ENCODE measurements around the gene ADAMTS2.

ADAMTS2 gene

DNA sequence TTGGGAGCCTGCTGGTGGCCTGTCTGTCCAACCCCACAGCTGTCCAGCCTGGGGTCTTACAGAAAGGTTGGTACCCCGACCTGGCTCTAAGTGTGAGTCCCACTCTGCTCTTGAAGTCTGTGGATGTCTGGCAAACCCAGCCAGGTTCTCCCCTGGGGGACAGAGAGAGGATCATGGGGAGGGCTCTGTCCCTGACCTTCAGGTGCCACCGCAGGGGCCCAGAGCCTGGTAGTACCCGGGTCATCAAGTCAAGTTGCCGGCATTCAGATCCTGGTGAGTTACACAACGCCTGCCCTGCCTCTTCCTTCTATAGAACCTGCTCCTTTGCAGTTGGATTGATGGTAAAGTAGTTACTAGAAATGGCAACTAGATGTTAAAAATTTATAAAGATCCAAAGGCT, 66.7 kb downstream of the ADAMTS2 start:
- no peak for DNase-seq (ENCODE audit: low read depth in 2 of 2)

DNA sequence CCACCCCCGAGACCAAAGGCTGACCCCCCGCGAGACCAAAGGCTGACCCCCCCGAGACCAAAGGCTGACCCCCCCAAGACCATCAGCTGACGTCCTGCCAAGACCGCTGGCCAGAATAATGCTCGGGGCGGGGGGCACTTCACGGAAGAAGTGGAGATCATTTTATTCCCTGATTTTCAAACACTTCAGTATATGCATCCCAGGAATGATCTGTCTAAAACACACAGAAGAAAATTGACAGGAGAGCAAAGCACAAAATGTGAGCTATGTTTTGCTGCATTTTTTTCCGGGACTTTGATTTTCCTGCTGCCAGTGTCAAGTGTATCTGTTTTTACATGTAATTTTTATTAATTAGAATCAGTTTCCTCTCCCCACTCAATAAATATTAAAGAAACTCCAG, 67.1 kb downstream of the ADAMTS2 start:
- no peak for DNase-seq (ENCODE audit: low read depth in 2 of 2)

DNA sequence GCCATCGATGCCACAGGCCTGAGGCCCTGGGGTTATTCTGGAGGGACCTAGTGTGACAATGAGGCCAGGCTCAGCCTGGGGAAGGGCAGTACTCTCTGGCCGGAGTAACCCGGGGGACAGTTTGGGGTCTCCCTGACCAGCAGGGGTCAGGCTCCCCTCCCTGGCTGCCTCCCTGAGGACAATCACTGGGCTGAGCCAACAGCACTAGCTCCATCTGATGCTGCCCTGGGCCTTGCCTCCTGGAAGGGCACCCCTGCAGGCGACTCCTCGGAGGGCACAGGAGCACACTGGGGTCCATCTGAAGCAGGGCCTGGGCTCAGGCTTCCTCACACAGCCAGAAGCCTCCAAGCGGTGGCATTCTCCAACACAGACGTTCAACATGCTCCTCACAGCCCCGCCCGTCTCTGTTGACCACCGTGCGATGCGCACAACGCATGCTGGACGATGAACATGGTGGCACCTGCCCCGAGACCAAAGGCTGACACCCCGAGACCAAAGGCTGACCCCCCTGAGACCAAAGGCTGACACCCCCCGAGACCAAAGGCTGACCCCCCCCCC, 68.3 kb downstream of the ADAMTS2 start:
- no peak for DNase-seq (ENCODE audit: low read depth in 2 of 2)

DNA sequence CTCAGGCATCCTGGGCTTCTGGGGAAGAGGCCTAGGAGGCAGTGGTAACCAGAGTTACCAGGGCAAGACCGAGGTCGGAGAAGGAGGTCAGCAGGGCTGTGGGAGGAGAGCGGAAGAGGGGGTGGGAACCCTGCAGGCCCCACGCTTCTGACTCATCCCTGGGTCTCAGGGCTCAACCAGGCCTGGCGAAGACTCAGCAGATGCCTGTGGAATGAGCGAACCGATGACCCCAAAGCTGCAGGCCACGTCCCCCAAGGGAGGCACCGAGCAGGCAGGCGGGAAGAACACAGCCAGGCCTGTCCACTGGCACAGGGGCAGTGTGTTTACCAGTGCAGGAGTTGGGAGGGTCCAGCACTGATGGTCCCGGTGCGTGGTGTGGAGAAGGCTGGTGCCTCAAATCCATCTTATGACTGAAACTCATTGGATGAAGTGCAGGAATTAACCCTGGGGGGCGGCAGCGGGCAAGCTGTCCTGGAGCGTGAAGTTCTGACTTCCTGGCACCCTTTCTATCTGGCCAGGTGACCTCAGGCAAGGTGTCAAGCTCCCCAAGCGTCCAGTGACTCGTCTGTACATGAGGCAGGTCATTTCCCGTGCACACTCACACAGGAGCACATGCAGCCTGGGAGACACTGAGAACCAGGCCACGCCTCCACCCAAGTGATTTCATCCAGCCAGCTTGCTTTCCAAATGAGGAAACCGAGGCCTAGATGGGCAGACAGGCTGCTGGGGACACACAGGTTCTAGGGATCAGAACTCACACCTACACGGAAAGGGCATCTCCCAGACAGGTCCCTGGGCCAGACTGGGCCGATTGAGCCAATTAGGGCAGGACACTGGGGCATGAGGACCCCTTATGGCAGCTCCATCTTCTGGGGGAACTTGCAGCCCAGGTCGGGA, 69.1 kb downstream of the ADAMTS2 start:
- no peak for DNase-seq (ENCODE audit: low read depth in 2 of 2)

DNA sequence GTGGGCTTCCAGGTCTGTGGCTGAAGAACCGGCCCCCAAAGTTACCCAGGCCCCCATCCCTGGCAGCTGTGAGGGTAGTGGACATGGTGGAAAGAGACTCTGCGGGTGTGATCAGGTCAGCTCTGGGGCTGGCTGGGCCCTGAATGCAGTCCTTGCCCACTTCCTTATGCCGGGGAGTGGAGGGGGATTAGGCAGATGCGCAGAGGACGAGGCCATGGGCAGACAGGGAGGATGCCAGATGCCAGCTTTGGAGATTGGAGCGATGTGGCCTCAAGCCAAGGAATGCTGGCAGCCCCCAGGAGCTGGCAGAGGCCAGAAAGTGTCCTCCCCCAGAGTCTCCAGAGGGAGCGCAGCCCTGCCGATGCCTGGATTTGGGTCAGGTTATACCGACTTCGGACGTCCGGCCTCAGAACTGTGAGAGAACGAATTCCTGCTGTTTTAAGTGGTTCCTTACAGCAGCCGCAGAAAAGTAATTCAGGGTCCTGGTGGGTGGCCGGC, 69.8 kb downstream of the ADAMTS2 start:
- DNase-seq (ENCODE audit: low read depth in 2 of 2), result no peak

DNA sequence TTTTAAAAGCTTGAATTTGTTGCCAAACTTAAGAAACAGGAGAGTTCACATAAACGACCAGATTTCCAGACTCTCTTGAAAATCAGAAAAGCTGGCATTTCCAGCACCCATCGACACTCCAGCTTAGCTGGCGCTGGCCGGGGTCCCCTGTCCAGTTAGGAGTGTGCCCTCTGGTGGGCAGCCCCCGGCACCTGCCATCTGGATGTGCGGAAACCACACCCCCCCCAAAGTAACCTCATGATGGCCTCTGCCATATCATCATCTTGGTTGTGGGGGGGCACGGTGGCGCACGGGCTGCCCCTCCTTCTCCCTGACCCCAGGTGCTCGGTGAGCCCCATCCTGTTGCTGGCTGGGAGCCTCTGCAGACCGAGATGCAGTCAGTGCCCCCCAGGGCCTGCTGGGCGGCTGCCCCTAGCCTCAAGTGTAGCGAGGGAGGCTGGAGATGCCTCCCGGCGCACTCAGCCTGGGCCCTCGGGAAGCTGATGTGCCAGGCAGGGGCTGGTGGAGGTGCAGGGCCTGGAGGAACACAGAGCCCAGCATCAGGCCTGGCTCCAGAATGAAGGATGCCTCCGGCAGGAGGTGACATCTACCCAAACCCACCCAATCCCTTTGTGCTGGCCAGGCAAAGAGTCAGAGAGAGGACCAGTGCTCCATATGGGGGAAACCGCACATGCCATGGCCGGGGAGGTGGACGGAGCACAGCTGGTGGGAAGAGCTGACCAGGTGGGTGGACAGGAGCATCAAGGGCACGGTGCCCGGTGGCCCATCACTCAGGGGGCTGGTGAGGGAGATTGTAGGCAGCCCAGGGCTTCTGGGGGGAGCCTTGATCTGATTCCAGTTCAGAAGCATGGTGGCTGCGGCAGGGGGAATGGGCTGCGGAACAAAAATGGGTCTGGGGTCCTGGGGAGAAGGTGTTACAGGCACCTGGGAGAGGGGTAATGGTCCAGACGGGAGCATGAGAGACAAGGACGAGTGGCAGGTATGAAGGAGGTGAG, 70.6 kb downstream of the ADAMTS2 start:
- DNase-seq (ENCODE audit: low read depth in 2 of 2), result no peak

DNA sequence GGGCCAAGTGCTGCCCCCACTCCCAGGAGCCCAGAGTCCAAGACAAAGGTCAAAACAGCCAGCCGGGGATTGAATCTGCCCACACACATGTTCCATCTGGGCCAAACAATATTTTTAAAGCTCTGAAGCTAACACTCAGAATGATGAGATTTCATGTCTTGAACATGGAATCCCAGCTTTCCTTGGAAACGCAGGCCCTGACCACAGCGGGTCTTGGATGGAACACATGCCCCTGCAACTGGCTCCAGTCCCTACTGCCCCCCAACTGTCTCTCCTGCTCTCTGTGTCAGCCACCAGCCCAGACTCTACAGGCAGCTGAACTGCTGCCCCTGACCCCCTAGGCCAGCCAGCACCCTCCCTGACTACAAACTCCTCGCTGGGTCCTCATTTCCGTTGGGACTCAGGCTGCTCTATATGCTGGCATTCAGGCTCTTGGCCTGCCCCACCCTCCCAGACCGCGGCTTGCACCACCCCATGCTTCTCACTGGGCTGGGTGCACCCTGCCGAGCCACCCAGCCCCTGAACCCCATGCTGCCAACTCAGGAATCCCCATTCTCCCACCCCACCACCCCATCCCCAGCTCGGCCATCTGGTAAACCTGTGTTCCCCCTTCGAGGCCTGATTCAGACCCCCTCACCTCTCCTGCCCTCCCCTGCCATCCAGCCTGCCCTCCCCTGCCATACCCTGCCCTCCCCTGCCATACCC, 71.7 kb downstream of the ADAMTS2 start:
- DNase-seq (ENCODE audit: low read depth in 2 of 2), result no peak

DNA sequence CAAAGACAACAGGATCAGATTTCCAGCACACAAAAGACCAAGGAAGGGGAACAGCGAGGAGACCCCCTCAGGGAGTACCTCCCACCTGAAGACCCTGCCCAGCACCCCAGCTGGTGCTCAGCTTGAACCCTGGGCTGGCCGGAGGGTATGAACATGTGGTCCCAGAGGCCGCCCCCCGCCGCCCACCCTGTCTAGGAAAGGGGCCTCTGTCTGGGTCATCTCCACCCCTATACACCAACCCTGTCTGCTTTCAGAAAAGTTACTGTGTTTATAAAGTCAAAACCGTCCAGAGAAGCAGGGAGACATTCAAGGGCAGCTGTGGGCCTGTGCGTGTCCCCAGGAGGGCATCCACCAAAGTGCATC, 72.2 kb downstream of the ADAMTS2 start:
- no peak for DNase-seq (ENCODE audit: low read depth in 2 of 2)

DNA sequence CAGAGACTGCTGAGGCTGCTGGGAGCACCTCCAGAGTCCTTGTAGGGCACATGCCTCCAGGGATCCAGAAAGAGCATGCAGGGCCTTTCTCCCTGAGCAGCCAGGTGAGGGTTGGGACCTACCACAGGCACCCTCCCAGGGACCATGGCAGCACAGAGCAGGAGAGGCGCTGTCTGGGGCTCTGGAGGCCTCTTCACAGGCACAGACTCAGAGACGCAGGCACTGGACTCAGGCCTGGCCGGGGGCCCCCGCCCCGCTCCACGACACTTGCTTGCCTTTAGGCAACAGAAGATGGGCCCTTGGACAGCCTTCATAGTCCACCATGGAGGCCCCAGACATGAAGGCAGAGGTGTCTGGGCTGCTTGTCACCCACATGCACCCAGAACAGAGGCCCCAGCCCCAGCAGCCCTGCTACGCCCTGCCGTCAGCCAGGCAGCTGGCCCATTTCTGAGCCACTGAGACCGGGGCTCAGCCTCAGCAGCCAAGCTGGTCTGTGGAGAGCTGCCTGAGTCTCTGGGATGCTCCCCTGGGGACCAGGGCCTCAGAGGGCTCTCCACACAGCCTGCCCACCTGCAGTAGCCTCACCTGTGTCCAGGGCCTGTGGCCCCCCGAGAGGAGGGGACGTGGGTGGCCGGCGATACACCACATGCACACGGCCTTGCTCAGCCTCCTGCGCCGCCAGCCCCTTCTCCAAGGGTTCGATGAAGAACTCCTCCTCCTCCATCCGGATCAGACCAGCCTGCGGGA, 72.8 kb downstream of the ADAMTS2 start:
- no peak for DNase-seq (ENCODE audit: low read depth in 2 of 2)

DNA sequence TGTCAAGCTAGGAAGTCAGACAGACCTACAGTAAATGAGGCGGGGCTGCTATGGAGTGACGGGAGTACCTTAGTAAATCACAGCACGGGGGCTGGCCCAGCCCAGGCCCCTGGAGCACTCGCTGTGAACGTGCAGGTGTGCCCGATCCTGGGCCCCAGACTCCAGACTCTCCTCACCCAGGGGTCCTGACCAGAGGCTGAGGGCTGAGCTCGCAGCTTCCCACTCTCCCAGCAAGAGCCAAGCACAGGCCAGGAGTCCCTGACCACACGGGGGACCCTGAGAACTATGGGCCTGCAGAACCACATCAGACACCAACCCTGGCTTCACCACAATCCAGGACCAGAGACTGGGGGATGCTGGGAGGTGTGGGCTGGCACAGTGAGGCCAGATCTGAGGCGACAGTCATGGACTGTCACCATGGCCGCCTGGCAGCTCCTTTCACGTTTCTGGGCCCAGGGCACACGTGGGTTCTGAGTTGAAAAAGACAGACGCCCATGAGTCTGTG, 73.4 kb downstream of the ADAMTS2 start:
- DNase-seq (ENCODE audit: low read depth in 2 of 2), result no peak

DNA sequence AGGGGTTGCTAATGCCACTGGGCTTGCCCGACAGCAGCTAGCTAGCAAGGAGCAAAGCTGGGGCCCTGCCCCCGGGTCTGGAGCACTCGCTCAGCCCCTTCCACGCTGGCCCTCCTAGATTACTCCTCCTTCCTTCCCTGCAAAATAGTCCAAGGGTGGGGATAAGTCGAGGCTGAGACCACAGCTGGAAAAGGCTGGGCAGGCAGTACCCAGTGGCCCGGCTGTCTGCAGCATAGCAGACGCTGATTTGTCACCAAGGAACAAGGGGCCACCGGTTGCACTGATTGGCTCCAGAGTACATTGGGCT, 73.9 kb downstream of the ADAMTS2 start:
- no peak for DNase-seq (ENCODE audit: low read depth in 2 of 2)

DNA sequence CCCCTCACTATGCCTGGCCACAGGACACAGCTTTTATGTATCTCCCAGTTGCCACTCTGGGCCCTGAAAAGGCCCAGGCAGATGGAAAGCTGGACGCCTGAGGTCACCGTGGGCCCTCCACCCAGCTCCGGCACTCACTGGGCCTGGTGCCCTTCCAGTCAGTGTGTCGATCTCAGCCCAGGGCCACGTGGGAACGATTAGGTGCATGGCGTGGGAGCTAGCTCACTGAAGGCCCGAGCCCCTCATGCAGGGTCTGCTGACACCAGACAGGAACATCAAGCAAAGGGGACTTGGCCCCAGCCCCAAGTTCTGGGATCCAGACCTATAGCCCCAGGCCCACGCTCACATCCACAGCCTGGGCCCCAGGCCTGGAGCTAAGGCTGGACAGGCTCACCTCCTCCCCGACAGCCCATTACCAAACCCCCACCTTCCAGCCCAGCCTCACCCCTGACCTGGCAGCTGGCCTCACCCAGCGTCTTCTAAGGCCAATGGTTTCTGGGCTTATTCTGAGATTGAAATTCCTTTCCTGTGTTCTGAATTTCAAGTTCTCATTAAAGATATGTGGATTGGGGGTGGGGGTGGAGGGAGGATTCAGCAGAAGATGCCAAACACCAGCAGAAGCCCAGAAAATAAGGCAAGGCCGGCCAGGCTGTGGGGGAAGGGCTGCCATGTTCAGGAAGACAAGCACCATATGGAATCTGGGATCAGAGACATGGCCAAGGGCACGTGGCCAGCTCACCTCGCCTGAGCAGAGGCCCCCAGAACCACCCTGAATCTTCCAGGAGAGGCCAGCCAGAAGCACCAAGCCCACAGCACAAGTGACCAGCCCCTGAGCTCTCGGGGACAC, 74.5 kb downstream of the ADAMTS2 start:
- DNase-seq (ENCODE audit: low read depth in 2 of 2), result no peak

DNA sequence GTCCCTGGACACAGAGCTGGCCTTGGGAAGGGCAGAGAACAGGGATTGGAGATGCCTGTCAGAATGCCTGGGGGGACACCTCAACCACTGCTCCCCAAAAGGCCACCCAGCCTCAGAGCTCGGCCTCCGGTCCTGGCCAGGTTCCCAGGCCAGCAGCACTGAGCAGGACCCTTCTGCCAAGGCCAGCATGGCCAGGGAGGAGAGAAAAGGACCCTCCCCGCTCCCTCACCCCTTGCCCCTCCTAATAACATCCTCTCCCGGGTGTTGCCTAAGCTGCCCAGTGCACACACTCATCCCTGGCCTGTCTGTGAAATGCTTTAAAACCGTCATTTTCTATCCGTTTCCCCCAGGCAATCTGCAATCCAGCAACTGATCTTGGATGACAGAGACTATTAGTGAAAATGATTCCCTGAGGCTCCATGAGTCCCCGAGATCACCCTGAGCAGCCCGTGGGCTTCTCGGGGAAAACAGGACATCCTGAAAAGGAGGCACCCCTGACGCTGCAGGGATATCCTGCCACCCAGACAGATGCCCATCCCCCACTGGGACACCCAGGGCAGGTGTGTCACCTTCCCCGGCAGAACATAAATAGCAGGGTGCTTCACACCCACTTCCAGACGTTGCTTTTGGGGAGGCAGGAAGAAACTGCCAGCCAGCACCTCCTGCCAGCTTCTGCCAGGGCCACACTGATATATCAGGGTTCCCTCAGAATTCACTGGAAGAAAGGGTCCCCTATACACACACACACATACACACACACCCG, 75.3 kb downstream of the ADAMTS2 start:
- no peak for DNase-seq (ENCODE audit: low read depth in 2 of 2)

DNA sequence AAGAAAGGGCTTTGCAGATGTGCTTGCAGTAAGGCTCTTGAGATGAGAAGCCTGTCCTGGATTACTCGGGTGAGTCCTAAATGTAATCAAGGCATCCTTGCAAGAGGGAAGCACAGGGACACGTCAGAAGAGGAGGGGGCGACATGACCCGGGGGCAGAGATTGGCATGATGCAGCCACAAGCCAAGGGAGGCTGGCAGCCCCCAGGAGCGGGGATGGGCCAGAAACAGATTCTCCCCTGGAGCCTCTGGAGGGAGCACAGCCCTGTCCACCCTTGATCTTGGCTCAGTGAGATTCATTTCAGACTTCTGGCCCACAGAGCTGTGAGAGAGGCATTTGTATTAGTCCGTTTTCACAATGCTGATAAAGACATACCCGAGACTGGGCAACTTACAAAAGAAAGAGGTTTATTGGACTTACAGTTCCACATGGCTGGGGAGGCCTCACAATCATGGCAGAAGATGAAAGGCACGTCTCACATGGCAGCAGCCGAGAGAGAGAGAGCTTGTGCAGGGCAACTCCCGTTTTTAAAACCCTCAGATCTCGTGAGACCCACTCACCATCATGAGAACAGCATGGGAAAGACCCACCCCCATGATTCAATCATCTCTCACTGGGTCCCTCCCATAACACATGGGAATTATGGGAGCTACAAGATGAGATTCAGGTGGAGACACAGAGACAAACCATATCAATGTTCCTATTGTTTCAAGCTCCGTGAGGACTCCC, 76.1 kb downstream of the ADAMTS2 start:
- DNase-seq (ENCODE audit: low read depth in 2 of 2), result no peak

DNA sequence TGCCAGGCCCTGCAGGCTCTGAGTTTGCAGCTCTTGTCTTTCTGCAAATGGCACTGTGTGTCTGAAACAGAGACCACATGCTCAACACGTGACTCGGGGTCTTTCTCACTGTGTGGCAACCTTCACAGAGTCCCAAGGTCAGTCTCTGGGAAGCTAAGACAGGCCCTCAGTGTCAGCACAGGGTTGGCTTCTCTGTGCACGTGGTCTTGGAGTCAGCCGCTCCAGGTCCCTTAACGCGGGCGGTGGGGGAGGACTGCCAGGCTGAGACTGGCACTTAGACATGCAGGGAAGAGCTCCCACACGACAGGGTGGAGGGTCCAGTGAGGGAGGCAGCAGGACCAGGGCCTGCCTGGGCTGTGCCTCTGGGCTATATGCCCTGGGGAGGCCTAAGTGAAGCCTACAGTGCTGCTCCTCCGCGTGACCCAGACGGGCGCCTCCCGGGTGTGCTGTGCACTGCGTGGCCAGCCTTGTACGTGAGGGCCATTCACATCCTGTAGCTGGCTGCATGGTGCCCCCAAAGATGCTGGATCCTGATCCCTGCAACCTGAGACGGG, 76.8 kb downstream of the ADAMTS2 start:
- no peak for DNase-seq (ENCODE audit: low read depth in 2 of 2)

DNA sequence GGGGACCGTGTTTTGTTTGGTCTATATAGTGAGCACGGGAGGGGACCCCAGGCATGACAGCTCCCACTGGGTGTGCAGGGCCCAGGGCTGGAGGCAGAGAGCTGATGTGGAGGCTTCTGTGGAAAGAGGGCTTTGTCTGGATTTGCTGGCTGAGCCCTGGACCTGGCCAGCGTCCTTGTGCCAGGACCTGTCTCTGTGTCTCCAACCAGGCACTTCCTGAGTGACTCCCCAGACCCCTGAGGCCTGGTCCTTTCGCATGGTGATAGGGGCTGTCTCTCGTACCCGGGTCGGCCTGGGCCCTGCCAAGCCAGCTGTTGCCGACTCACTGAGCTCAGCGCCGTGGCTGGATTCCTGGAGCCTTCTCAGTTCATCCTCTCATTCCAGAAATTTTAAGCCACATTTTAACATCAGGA, 77.6 kb downstream of the ADAMTS2 start:
- no peak for DNase-seq (ENCODE audit: low read depth in 2 of 2)

DNA sequence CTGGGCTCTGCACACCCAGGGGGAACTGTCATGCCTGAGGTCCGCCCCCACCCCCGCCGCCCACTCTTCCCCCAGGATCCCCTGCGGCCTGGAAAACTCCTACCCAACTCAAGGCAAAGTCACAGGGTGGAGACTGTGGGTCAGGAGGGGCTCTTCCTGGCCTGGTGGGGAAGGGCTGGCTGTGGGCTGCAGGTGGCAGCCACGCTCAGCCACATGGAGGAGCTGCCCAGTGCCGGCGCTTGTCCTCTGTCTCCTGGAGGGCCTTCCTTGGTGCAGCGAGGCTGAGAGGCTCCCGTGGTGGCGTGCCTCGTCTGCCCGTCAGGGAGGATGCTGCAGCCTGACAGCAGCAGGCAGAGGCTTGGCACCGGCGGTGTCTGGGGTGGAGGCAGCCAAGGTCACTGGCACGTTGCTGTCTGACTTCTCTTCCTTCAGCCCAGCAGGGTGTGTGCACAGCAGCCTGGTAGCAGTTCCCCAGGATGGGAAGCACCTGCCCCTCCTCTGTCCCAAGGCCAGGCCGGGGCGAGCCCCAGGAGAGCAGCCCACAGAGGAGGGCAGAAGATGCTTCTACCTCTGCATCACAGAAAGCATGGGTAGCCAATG, 78.1 kb downstream of the ADAMTS2 start:
- no peak for DNase-seq (ENCODE audit: low read depth in 2 of 2)

Data from stimulated activated CD8-positive, alpha-beta memory T cell treated with anti-CD3 and anti-CD28 coated beads, Interleukin-7, amount 100 ng/mL, for 4 hours (primary cell).